Activated T-cell treated with anti-CD3 and anti-CD28 coated beads, Interleukin-2, amount 50 U/mL, for 48 hours (primary cell): ENCODE results near the gene FFAR4.

ENCODE experiments used
- DNase-seq, 2 experiments: peaks; one replicate each; pipeline ENCODE4 v3.0.0-alpha.2; 2020

The FFAR4 gene

DNA sequence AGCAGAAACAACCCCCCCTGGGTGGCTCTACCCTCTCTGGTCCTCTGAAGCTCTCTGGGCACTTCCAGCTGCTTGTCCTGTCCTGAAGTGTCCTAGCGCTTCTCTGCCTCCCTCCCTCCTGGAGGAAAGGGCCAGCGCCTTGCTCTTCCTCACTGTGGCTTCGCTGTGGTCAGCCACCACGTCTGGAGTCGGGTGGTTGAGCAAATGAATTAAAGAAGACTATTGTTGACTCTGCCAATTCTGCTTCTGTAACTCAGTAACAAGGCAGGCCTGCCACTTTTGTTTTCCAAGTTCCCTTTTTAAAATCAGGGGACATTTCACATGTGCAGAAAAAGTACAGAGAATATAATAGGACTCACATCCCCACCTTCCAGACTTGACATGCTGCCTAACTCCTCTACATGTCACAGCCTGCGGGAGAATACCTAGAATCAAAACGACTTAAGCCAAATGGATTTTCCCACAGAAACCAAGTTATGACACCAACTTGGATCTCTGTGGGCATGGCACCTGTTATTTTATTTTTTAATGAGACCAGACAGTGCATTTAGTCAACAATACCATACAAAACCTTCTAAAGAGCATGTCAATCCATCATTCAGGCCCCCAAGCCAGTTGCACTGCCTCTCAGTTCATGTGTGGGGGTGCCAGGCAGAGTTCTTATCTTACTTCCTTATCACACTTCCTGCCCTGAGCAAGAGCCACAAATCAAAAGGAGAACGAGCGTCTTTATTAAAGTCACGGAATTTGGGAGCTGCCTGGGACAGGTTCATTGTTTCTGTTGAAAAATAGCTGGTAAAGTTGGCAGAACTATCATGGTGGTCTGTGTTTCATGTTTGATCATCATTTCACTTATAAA, 6.8 kb downstream of the FFAR4 start:
- no peak for DNase-seq

DNA sequence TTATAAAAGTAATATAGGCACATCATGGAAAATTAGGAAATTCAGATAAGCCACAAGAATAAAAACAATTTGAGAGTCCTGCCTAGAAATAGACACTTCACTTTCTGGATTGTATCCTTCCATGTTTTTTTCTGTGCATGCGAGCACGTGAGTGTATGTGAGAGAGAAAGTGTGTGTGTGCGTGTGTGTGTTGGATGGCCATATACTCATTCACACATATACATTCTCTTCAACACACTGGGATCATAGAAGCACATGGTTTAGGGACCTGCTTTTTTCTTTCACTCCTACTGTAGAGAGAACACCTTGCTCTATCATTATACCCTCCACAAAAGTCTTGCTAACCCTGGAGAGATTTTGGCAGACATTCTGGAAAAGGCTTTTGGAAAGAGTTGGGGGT, 7.5 kb downstream of the FFAR4 start:
- no peak for DNase-seq

DNA sequence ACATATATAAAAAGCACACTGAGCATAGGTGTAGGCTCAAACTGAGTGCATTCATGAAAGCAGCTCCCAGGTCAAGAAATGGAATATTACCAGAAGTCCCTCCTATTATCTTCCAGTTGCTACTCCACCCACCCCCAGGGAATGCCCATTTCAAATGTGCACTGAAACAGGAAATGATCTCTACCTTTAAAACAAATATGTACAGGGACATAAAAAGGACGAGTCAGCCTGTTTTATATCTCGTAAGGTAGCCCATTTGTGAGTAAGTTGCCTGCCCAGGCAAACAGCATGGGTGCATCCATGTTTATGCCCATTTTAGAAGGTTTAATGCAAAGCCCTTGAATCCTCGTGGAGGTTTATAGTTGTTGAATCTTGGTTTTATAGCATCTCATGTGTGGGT, 10.4 kb downstream of the FFAR4 start:
- DNase-seq, result no peak

DNA sequence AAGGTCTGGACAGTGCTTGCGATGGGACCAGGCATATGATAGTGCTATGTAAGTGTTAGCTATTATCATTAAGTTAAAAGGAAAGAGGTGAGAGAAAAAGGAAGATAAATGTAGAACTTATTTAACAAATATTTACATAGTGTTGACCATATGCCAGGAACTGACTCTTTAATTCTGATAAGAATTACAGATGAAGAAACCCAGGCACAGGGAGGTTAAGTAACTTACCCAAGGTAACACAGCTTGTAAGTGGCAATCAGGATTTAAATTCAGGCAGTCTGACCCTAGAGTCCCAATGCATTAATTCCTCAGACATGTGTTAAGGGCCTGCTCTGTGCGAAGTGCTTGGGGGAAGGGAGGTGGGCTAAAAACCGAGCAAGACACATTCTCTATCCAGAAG, 11.1 kb downstream of the FFAR4 start:
- DNase-seq, result no peak

DNA sequence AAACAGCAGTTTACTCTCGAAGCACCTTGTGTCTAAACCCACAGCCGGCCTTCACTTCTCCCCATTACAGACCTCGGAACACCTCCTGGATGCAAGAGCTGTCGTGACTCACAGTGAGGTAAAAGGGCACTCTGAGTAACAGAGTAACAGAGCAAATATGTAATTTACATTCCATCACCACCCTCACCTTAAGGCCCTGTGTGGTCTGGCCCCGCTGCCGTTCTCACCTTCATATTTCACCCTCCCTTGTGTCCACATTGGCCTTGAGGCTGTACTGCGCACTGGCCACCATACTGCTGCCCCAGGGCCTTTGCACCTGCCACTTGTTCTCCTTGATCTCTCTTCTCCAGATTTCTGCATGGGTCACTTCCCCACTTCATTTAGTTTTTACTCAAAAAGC, 12.6 kb downstream of the FFAR4 start:
- no peak for DNase-seq

DNA sequence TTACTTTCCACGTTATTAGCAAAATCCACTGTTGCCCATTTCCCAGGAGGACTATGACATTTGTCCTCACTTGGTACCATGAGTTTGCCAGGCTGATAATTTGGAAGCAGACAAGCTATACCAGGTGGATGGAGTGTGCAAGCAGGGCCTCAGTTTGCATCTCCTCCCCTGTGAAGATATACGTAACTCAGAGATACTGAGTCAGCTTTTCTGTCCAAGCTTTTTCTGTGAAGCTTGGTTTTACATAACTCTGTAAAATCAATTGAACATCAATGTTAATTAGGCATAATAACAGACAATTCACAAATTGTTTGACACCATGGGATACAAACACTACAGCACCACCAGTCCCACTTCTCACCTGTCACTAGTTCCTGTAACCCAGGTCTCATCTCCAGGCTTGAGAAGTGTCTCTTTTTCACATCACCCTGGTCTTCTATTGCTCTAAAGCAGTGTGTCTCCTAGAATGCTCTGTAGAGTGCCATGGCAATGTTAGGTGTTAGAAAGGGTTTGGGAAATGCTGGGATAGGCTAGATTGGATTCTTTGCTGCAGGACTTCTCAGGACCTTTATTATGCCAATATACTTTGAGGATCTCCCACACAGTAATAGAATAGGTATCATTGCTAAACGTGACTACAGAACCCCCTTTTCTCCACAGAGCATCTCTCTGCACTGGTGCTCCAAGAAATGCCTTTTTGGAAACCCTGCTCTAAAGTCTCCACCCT, 13.7 kb downstream of the FFAR4 start:
- DNase-seq, result no peak

DNA sequence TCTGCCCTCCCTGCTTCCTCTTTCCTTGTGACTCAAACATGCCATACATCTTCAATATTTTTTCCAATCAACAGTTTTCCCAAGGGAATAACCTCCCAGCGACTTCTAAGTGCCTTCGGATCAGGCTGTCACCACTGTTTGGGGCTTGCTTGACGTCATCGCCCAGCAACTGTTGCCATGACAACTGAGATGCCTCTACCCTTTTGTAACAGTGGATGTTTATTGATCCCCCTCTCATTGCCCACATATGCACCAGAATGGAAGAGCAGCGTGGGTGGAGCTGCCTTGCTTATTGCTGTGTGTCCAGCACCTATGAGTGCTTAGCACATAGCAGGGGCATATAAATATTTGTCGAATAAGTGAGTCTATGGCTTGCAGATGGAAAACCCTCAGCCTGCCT, 14.4 kb downstream of the FFAR4 start:
- DNase-seq, result no peak

DNA sequence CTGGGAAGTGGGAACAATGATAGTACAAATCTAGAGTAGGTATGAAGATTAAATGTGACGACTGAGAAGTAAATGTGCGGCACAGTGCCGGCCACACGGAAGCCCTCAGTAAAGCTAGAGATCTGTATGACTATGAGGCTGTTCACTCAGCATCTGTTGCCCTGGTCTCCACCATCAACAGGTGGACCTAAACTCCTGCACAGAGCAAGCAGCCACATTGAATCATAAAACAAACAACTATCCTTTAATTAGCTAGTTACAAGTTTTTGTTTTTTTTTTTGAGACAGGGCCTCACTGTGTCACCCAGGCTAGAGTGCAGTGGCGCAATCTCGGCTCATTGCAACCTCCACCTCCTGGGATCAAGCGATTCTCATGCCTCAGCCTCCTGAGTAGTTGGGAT, 18.0 kb downstream of the FFAR4 start:
- no peak for DNase-seq

DNA sequence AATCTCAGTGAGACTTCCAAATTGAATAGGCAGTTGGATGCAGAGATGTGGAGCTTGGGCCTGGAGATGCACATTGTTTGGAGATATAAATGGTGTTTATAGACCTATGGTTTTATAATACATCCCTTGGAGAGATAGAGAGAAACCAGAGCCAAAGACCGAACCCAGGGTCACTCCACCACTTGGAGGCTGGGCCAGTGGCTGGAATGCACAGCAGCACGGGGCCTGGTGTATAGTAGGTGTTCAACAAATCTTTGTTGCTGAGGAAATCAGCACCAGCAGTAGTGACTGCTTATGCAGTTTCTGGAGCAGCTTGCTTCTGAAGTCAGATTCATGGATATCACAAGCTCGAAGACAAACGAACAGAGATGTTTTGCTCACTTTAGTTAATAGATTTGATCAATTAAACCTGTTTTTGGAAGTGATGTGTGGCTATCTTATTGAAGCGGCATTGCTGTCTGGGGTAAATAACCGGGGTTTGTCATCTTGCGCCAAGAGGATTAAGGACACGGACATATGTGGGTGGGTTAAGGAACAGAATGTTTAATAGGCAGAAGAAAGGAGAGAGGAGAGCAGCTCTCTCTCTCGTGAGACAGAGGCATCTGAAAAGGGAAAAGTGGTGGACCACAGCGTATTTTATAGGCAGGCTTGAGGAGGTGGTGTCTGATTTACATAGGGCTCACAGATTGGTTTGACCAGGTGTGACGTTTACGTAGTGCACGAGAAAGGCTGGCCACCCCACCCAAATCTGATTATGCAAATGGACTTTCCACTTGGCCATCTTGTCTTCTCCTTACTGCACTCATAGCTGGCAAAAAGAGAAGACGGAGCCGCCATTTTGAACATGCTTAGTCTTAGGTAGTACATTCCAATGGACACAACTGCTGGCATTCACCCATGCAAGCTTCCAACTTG, 23.4 kb downstream of the FFAR4 start:
- no peak for DNase-seq

DNA sequence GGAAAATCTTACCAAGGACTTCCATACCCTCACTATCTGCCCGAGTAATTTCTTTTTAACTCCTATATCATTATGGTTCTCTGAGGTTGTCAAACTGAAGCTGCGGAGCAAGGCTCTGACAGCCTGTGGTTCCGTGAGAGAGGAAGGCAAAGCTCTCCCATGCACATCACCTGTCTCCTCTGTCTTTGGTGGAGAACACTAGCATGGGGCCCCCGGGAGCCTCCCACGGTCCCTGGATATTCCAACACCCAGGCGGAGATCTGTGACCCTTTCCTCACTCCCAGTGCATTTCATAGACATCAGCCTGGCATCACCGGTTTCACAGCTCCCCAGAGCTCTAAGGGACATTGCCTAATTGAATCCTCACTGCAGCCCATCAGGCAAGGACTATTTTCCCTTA, 24.2 kb downstream of the FFAR4 start:
- no peak for DNase-seq

DNA sequence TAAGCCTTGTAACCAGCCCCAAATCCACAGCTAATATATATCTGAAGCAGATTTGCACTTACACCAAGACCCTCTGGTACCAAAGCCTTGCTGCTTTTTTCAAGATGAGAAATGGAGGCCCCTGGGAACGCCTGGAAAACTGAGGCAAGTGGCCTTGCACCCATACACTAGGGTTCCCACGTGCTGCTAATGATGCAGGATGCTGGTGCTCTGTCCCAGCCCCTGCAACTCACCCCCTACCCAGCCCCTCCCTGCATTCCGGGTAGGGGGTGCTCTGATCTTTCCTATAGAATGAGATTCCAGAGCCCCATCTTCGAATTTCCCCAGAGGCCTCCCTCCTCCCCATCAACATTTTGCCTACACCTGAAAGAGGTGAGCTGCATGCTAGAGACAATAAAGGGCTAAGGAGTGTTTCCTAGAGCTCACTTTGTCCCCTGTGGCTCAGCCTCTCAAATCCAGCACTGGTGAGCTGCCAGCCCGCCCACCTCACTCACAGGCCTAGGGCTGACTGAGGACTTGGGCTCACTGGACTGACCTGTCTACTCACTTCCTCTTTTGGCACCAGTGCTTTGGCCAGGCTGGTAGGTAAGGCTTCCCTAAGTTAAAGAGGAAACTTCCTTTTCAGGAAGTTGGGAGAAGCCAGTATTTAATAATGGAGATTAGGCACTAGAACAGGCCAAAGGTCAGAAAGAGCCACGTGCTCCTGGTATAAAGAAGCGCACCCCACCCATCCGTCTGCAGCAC, 24.8 kb downstream of the FFAR4 start:
- DNase-seq, result no peak

DNA sequence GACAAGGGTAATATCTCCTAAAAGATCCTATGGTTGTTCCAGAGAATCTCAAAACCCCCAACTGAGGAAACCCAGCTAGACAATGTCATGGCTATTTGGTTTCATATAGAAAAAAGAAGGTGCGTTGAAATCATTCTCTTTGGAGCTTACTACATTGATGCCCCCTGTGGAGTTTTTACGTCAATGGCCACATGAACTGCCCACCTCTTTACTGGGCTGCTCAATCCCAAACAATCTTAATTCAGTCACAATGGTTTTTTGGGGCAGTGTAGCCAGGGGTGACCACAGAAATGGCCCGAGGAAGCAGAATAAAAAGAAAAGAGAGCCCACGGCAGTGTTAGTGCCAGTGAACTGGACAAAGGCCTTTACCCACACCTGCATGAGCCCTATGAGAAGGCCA, 26.8 kb downstream of the FFAR4 start:
- DNase-seq, result no peak

DNA sequence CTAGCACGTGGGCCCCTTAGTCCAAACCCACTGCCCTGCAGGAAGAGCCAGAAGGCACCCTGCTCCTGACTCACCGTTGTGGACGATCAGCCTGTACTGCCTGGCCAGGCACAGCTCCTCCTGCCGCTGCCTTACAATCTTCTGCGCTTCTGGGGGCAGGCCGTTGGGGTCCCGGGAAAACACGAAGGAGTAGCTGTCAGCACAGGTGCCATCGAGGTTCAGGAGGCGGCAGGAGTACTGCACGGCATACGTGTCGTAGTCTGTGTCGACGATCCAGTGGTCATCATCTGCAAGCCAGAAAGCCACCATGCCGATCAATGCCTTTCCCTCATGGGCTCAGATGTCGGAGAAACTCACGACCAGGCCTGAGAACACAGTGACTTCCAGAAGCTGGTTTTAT, 27.3 kb downstream of the FFAR4 start:
- DNase-seq, result no peak

DNA sequence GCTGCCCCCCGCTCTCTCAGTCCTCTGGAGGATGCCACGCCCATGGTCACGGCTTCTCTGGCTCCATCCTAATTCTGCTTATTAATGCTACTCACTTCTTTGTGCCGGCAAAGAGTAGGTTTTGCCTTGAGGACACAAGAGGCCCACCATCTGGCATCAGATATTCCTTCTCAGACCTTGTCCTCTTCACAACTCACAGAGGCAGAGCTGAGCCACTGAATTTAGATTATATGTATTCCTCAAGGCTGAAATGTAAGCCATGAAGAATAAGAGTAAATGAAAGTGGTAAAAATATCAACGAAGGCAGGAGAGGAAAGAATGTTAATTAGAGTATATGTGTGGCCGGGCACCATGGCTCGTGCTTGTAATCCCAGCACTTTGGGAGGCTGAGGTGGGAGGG, 28.1 kb downstream of the FFAR4 start:
- no peak for DNase-seq

DNA sequence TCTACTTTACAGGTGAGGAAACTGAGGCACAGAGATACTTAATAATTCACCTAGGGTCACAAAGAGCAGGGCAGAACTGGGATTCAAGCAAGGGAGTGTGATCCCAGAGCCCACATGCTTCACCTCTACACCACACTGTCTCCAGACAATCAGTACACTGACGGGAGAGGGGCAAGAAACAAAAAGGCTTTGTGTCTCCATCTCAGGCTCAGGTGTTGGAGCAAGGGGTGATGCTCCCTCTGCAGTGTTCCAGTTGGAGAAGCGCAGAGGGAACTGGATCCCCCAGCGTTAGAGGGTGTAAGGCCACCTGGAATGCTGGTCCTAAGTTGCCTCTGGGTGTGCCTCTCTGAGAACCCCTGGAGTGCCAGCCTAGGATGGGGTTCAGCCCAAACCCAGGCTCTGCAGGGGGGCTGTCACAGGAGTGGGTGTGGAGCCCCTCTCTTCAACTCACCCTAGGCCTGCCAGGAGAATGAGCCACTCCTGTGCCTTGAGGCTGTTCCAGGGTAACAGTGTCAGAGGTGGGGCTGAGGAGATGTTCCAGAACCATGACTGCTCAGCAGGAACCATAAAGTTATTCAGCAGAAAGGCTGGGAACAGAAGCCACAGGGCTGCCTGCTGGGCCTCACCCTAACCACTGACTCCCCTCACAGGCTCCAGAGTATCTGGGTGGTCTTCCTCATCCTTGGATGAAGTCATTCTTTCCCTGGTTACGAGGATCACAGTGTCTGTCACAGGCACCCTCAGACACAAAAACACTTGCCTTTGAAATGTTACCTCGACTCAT, 29.1 kb downstream of the FFAR4 start:
- DNase-seq, result no peak

DNA sequence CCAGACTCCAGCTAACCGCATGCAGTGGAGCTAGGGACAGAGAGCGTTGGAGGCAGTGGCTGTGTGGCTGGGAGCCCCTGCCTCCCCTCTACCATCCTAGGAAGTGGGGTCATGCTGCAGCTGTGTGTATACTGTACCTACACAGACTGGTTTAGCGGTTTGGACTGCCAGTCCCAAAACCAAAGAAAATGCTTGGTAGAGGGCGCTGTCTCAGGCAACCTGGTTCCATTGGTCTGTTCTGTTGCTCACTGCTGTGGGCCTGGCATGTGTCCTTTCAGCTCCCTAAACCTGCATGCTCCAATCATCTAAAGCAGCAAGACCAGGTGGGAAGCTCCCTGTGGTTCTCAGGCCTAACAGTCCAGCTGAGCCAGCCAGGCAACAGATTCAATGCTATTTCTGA, 30.1 kb downstream of the FFAR4 start:
- no peak for DNase-seq

DNA sequence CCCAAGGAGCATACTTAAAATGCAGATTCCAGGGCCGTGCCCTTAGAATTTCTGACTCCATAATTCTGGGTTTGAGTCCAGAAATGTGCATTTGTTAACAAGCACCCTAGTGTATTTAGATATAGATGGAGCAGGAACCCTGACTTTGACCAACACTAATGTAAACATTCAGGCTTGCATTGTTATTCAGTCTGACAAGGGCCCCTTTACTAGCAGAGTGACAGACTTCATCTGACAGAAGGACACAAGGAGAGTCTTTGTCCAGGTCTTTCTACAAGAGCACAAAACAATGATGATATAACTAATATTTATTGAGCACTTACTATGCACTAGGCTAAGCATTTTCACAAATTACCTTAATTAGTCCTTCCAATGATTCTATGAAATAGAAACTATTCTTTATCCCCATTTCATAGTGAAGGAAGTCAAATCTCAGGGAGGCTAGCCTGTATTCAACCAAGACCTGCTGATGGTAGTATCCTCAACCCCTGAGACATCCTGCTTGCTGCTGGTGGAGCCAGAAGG, 30.7 kb downstream of the FFAR4 start:
- DNase-seq, result no peak

DNA sequence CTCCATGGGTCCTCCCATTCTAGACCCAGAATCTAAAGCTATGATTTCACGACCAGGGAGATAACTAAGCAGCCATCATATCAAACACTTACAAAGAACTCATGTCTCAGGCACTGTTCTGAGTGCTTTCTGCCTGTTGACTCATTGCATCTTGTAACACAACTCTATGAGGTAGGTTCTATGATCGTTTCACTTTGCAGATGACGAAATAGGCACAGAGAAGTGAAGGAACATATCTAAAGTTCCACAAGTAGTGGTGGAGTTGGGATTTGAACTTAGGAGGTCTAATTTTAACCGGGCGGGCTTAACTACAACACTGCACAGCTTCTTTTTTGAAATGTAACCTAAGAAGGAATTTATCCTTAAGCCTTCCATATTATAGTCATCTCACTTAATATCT, 31.7 kb downstream of the FFAR4 start:
- DNase-seq, result no peak

DNA sequence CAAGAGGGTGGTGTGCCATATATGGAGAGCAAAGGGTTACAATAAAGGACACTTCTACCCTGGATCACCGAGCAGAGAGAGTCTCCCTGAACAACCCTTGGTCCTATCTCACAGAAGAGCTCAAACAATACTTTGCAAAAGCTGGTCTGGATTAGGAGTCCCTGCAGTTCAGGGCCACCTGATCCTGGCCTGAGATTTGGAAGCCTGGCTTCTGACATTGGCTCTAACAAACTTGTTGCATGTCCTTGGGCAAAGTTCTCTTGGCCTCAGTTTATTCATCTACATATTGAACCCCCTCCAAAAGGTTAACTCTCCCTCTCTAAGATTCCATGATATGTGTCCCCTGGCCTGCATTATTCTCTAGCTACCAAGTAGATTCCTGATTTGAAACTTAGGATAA, 32.9 kb downstream of the FFAR4 start:
- DNase-seq, result no peak

DNA sequence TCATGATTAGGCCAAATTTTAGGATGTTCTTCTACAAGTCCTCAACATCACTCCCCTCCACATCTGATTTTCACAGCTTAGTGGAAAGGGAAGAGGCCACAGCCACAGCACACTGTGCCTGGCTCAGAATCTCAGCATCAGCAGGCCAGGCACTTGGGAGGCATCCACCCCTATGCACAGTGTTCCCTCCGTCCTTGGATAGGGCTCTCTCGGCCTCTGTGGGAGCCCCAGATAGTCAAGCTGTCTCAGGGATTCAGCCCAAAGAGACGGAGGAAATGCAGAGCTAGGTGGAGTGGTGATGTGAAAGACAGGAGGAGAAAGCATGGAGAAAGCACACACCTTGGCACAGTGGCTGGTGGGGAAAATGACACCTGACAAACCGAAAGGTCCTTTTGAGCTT, 33.3 kb downstream of the FFAR4 start:
- DNase-seq, result no peak

DNA sequence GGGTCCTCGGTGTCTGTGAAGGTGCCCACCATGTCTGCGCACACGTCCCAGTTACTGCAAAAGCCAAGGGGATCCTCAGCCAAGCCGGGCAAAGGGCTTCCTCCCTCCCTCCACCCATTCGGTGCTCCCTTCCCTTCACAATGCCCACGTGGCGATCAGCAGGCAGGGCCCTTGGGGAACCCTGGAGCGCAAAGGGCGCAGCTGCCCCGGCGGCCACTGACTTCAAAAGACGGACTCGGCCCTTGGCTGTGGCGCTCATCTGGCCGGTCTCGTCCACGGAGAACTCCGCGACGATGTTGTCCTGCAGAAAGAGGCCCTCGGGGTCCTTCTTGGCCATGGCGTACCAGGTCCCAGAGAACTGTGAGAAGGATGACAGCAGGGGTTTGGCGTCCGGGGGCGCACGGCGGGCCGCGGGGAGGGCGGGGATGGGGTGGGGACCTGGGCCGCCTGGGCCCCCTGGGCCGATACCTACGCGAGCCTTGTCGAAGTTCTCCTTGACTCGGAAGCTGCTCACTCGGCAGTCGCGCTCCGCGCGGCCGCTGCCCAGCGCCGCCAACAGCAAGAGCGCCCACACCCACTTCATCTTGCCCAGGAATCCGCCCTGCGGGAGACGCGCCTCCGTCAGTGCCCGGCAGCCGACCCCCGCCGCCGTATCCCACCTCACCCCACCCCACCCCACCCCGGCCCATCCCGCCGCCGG, 34.1 kb downstream of the FFAR4 start:
- DNase-seq, result no peak
